GM12878 (cell line): ENCODE measurements around the gene UBAC2. TPM values are rescaled to one million over a fixed set of nuclear protein-coding genes. Genes with fewer than 3 reads are reported as not detected.

Experiments used
- BACH1 ChIP-seq: fragments of 450-650 bp; IDR thresholded peaks from 2 replicates; pipeline ENCODE4 v1.6.1; 2017; ENCODE audit warnings: mild to moderate bottlenecking, borderline replicate concordance
- BCL11A ChIP-seq: IDR thresholded peaks from 2 replicates; pipeline ENCODE4 v1.6.1; 2011; ENCODE audit warnings: low read depth, low read length
- CREM ChIP-seq: IDR thresholded peaks from 2 replicates; pipeline ENCODE4 v1.6.1; 2014; ENCODE audit warnings: antibody characterized with exemption, low read depth
- E2F4 ChIP-seq: IDR thresholded peaks from 2 replicates; pipeline ENCODE4 v1.6.1; 2012; ENCODE audit warnings: low read depth, low read length, improper control_type of control experiment
- ETV6 ChIP-seq, 2 experiments: fragments of 450-650 bp in 1 of 2; IDR thresholded peaks in 1 of 2; conservative IDR thresholded peaks in 1 of 2; 2 replicates each; pipeline ENCODE4 v1.6.1; 2014; ENCODE audit warnings: antibody characterized with exemption in 1 of 2, borderline replicate concordance in 1 of 2, low read depth in 1 of 2, mild to moderate bottlenecking in 1 of 2, moderate library complexity in 1 of 2
- JUNB ChIP-seq: IDR thresholded peaks from 2 replicates; pipeline ENCODE4 v1.6.1; 2016; ENCODE audit warnings: antibody characterized with exemption, mild to moderate bottlenecking
- KLF5 ChIP-seq: fragments of 450-650 bp; IDR thresholded peaks from 2 replicates; pipeline ENCODE4 v1.6.1; 2014; ENCODE audit warnings: mild to moderate bottlenecking; ENCODE audit not compliant: partially characterized antibody
- MEF2A ChIP-seq: IDR thresholded peaks from 2 replicates; pipeline ENCODE4 v1.6.1; 2011; ENCODE audit warnings: low read depth, mild to moderate bottlenecking, low read length, moderate library complexity; ENCODE audit not compliant: insufficient read depth
- MEF2B ChIP-seq: fragments of 450-650 bp; IDR thresholded peaks from 2 replicates; pipeline ENCODE4 v1.6.1; 2018; ENCODE audit warnings: mild to moderate bottlenecking, moderate library complexity; ENCODE audit not compliant: partially characterized antibody, poor library complexity, severe bottlenecking
- MTA3 ChIP-seq: IDR thresholded peaks from 2 replicates; pipeline ENCODE4 v1.6.1; 2012; ENCODE audit warnings: low read length, inconsistent platforms, borderline replicate concordance
- RAD21 ChIP-seq: IDR thresholded peaks from 2 replicates; pipeline ENCODE4 v1.6.1; 2011; ENCODE audit warnings: mild to moderate bottlenecking, low read depth, low read length, moderate library complexity; ENCODE audit not compliant: insufficient read depth
- RCOR1 ChIP-seq: conservative IDR thresholded peaks from 2 replicates; pipeline ENCODE4 v1.6.1; 2012; ENCODE audit warnings: low read depth, low read length, improper control_type of control experiment
- SIX5 ChIP-seq: IDR thresholded peaks from 2 replicates; pipeline ENCODE4 v1.6.1; 2011; ENCODE audit warnings: mild to moderate bottlenecking, low read depth, low read length, moderate library complexity; ENCODE audit not compliant: severe bottlenecking
- SREBF1 ChIP-seq: IDR thresholded peaks from 2 replicates; pipeline ENCODE4 v1.6.1; 2012; ENCODE audit warnings: mild to moderate bottlenecking, low read length
- STAT1 ChIP-seq: fragments of 450-650 bp; conservative IDR thresholded peaks from 2 replicates; pipeline ENCODE4 v1.6.1; 2014; ENCODE audit warnings: antibody characterized with exemption, mild to moderate bottlenecking
- TAF1 ChIP-seq: IDR thresholded peaks from 2 replicates; pipeline ENCODE4 v1.6.1; 2011; ENCODE audit warnings: mild to moderate bottlenecking, low read depth, low read length, borderline replicate concordance
- TARDBP ChIP-seq: IDR thresholded peaks from 2 replicates; pipeline ENCODE4 v1.6.1; 2016; ENCODE audit warnings: borderline replicate concordance
- TCF12 ChIP-seq: IDR thresholded peaks from 2 replicates; pipeline ENCODE4 v1.6.1; 2011; ENCODE audit warnings: low read depth, mild to moderate bottlenecking, low read length
- USF1 ChIP-seq: IDR thresholded peaks from 2 replicates; pipeline ENCODE4 v1.6.1; 2011; ENCODE audit warnings: borderline replicate concordance, low read depth, mild to moderate bottlenecking, moderate library complexity, mixed read lengths, low read length; ENCODE audit not compliant: insufficient read depth; ENCODE audit errors: extremely low read length
- ZBED1 ChIP-seq: IDR thresholded peaks from 2 replicates; pipeline ENCODE4 v1.6.1; 2016; ENCODE audit warnings: borderline replicate concordance
- ZNF217 ChIP-seq: fragments of 450-650 bp; IDR thresholded peaks from 2 replicates; pipeline ENCODE4 v1.6.1; 2017; ENCODE audit warnings: antibody characterized with exemption, mild to moderate bottlenecking
- ZNF24 ChIP-seq: fragments of 450-650 bp; IDR thresholded peaks from 2 replicates; pipeline ENCODE4 v1.6.1; 2017; ENCODE audit warnings: antibody characterized with exemption, mild to moderate bottlenecking
- ZNF274 ChIP-seq: IDR thresholded peaks from one replicate; pipeline ENCODE4 v1.8.0; 2011; ENCODE audit not compliant: insufficient read length, insufficient read depth
- polyA plus RNA-seq, 11 experiments: library from polyadenylated mRNA; depleted of rRNA in 4 of 11; unstranded in 6 of 11; stranded (reverse) in 5 of 11; fragments of >200 nt; fragmentation: Nextera tagmentation in 4 of 11; fragmentation: Illumina TruSeq in 1 of 11; extraction: Ambion mirVana in 4 of 11; extraction: Trizol in 1 of 11; gene quantifications; 1 replicate in 1 of 11; 2 replicates in 10 of 11; pipeline versions ENCODE4 v1.2.1 to v1.2.3, GENCODE V29; 2011 to 2016; ENCODE audit warnings: inconsistent platforms in 2 of 11, missing spikeins in 2 of 11, low read depth in 1 of 11
- total RNA-seq, 4 experiments: library from RNA; depleted of rRNA in 3 of 4; stranded (reverse); fragments of >200 nt in 3 of 4; fragmentation: Illumina TruSeq in 1 of 4; extraction: Trizol in 1 of 4; gene quantifications; 2 replicates each; pipeline versions ENCODE4 v1.2.1 to v1.2.3, GENCODE V29; 2013 to 2021
- TF ChIP-seq, protein P1 (sequence below): IDR thresholded peaks from 2 replicates; pipeline ENCODE4 v1.6.1; 2012; ENCODE audit warnings: low read length, inconsistent platforms
- TF ChIP-seq, protein P2 (sequence below): IDR thresholded peaks from 2 replicates; pipeline ENCODE4 v1.6.1; 2012; ENCODE audit warnings: mild to moderate bottlenecking, low read depth, low read length
- TF ChIP-seq, protein P3 (sequence below): IDR thresholded peaks from 2 replicates; pipeline ENCODE4 v1.6.1; 2011; ENCODE audit warnings: low read depth, mild to moderate bottlenecking, low read length, moderate library complexity, borderline replicate concordance; ENCODE audit errors: extremely low read depth

Gene UBAC2
- total and polyA plus RNA-seq, 10 of the 15 experiments (the other 5 are each of a cell fraction or from before 2014, with no cell fraction given) = 3.0 to 54.6 (median 17.4) TPM

DNA sequence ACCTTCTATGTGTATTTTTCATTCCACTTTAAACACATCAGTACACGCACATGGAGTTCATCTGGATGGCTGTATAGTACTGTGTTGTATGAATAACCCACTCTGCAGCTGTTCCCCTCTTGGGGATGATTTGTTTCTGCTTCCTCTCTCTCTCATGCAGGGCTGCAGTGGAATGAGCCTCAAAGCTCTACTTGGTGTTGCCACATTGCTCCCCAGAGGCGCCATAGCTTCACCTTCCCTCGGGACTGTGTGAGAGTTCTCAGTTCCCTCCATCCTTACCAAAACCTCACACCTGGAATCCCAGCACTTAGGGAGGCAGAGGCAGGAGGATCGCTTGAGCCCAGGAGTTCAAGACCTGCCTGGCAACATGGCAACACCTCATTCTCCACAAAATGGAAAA, 134.9 kb downstream of the UBAC2 start (continued):
- TF ChIP-seq TAF1 (no peak), SIX5 (no peak), JUNB (no peak), ZBED1 (no peak), SREBF1 (no peak), CREM (peak; percentile 15; the same call in 1 of the 2 replicates), KLF5 (no peak), STAT1 (no peak), RAD21 (peak; percentile 46), BACH1 (no peak), BCL11A (peak; percentile 48; the same call in 1 of the 2 replicates), USF1 (no peak), ZNF24 (no peak), ETV6 (conservative IDR thresholded peaks at IDR 0.05 in 1 of 2, IDR thresholded peaks at IDR 0.05 in 1 of 2; ENCODE audit: borderline replicate concordance in 1 of 2, low read depth in 1 of 2) (no peak), TCF12 (peak; percentile 81), RCOR1 (no peak), MTA3 (no peak), MEF2B (peak; percentile 99), TARDBP (no peak), MEF2A (0 out of 2 replicates have a peak, but pooled peaks have one; percentile 16), ZNF274 (no peak), E2F4 (no peak), ZNF217 (no peak)
- TF ChIP-seq, protein P1, sequence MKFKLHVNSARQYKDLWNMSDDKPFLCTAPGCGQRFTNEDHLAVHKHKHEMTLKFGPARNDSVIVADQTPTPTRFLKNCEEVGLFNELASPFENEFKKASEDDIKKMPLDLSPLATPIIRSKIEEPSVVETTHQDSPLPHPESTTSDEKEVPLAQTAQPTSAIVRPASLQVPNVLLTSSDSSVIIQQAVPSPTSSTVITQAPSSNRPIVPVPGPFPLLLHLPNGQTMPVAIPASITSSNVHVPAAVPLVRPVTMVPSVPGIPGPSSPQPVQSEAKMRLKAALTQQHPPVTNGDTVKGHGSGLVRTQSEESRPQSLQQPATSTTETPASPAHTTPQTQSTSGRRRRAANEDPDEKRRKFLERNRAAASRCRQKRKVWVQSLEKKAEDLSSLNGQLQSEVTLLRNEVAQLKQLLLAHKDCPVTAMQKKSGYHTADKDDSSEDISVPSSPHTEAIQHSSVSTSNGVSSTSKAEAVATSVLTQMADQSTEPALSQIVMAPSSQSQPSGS = peak; percentile 73
- TF ChIP-seq, protein P2, sequence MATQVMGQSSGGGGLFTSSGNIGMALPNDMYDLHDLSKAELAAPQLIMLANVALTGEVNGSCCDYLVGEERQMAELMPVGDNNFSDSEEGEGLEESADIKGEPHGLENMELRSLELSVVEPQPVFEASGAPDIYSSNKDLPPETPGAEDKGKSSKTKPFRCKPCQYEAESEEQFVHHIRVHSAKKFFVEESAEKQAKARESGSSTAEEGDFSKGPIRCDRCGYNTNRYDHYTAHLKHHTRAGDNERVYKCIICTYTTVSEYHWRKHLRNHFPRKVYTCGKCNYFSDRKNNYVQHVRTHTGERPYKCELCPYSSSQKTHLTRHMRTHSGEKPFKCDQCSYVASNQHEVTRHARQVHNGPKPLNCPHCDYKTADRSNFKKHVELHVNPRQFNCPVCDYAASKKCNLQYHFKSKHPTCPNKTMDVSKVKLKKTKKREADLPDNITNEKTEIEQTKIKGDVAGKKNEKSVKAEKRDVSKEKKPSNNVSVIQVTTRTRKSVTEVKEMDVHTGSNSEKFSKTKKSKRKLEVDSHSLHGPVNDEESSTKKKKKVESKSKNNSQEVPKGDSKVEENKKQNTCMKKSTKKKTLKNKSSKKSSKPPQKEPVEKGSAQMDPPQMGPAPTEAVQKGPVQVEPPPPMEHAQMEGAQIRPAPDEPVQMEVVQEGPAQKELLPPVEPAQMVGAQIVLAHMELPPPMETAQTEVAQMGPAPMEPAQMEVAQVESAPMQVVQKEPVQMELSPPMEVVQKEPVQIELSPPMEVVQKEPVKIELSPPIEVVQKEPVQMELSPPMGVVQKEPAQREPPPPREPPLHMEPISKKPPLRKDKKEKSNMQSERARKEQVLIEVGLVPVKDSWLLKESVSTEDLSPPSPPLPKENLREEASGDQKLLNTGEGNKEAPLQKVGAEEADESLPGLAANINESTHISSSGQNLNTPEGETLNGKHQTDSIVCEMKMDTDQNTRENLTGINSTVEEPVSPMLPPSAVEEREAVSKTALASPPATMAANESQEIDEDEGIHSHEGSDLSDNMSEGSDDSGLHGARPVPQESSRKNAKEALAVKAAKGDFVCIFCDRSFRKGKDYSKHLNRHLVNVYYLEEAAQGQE = no peak
- TF ChIP-seq, protein P3, sequence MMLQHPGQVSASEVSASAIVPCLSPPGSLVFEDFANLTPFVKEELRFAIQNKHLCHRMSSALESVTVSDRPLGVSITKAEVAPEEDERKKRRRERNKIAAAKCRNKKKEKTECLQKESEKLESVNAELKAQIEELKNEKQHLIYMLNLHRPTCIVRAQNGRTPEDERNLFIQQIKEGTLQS = no peak
